H1 (cell line): ENCODE data around the gene FIP1L1. TPM values are rescaled to one million over a fixed set of nuclear protein-coding genes. Genes with fewer than 3 reads are reported as not detected.

Source experiments
- CTCF ChIA-PET: fragments of 300-600 bp; sonication (Branson Sonifier 250); formaldehyde crosslinking; loops from one replicate; lab custom pipeline; 2021; ENCODE audit not compliant: partially characterized antibody; lab: Charles Lee
- POLR2A ChIA-PET: fragments of 300-600 bp; sonication (Branson Sonifier 250); formaldehyde crosslinking; loops from one replicate; lab custom pipeline; 2021; ENCODE audit warnings: inconsistent platforms; ENCODE audit not compliant: partially characterized antibody; lab: Charles Lee
- DNase-seq, 2 experiments: peaks; one replicate each; pipeline versions ENCODE4 v3.0.0 to v3.0.0-alpha.2; 2010 to 2022; ENCODE audit warnings: low spot score in 2 of 2, low read depth in 1 of 2, mixed read lengths in 1 of 2
- FAIRE-seq: peaks from 2 replicates; lab custom pipeline; 2011; peaks lifted over from hg19 to GRCh38; lab: Jason Lieb, UNC
- H2AFZ ChIP-seq: 2 replicates; pipeline ENCODE4 v1.8.1; 2012; ENCODE audit warnings: low read length, inconsistent platforms
- H2AK5ac ChIP-seq: 2 replicates; pipeline ENCODE4 v1.6.1; 2013; ENCODE audit warnings: low read depth, low read length
- H2BK120ac ChIP-seq: replicated peaks from 2 replicates; pipeline ENCODE3; 2013; ENCODE audit warnings: low read depth, low read length, inconsistent platforms
- H2BK12ac ChIP-seq: 2 replicates; pipeline ENCODE4 v1.6.1; 2013; ENCODE audit warnings: low read depth, low read length
- H2BK15ac ChIP-seq: 2 replicates; pipeline ENCODE4 v1.6.1; 2013; ENCODE audit warnings: low read length
- H2BK20ac ChIP-seq: 2 replicates; pipeline ENCODE4 v1.6.1; 2013; ENCODE audit warnings: low read length
- H2BK5ac ChIP-seq: 2 replicates; pipeline ENCODE4 v1.6.1; 2013; ENCODE audit warnings: low read depth, low read length
- H3K14ac ChIP-seq: 2 replicates; pipeline ENCODE4 v1.6.1; 2013; ENCODE audit warnings: inconsistent platforms; ENCODE audit not compliant: insufficient read length
- H3K18ac ChIP-seq: 2 replicates; pipeline ENCODE4 v1.6.1; 2013; ENCODE audit warnings: low read length; ENCODE audit errors: extremely low read depth
- H3K23ac ChIP-seq: 2 replicates; pipeline ENCODE4 v1.6.1; 2013; ENCODE audit warnings: inconsistent platforms; ENCODE audit not compliant: insufficient read length
- H3K23me2 ChIP-seq: 2 replicates; pipeline ENCODE4 v1.6.1; 2013; ENCODE audit warnings: low read depth, low read length
- H3K27ac ChIP-seq: 2 replicates; pipeline ENCODE4 v1.6.1; 2011; ENCODE audit warnings: low read depth, low read length, inconsistent platforms
- H3K27me3 ChIP-seq, 4 experiments: replicated peaks in 1 of 4; 1 replicate in 1 of 4; 2 replicates in 3 of 4; pipeline versions ENCODE4 v1.6.1 to v1.8.1; 2011 to 2013; ENCODE audit warnings: low read length in 3 of 4, mild to moderate bottlenecking in 3 of 4, inconsistent platforms in 2 of 4, mixed read lengths in 2 of 4, moderate library complexity in 1 of 4; ENCODE audit not compliant: control insufficient read depth in 3 of 4, insufficient read depth in 3 of 4; ENCODE audit errors: extremely low read depth in 1 of 4
- H3K36me3 ChIP-seq, 4 experiments: 2 replicates each; pipeline versions ENCODE4 v1.6.1 to v1.8.1; 2011 to 2013; ENCODE audit warnings: mild to moderate bottlenecking in 4 of 4, low read length in 3 of 4, moderate library complexity in 2 of 4, control low read depth in 1 of 4, inconsistent platforms in 1 of 4; ENCODE audit not compliant: insufficient read depth in 4 of 4, control insufficient read depth in 2 of 4
- H3K4ac ChIP-seq: replicated peaks from 2 replicates; pipeline ENCODE3; 2013; ENCODE audit warnings: low read length, low read depth, mixed read lengths, inconsistent platforms; ENCODE audit not compliant: insufficient read length
- H3K4me1 ChIP-seq, 4 experiments: replicated peaks in 1 of 4; 1 replicate in 1 of 4; 2 replicates in 3 of 4; pipeline versions ENCODE4 v1.6.1 to v1.8.1; 2011 to 2013; ENCODE audit warnings: low read length in 3 of 4, inconsistent platforms in 2 of 4, mixed read lengths in 1 of 4; ENCODE audit not compliant: insufficient read depth in 4 of 4, control insufficient read depth in 3 of 4
- H3K4me2 ChIP-seq, 2 experiments: 2 replicates each; pipeline versions ENCODE4 v1.6.1 to v1.8.1; 2011 to 2013; ENCODE audit warnings: low read depth in 2 of 2, low read length in 2 of 2, control low read depth in 1 of 2, inconsistent platforms in 1 of 2, mild to moderate bottlenecking in 1 of 2; ENCODE audit not compliant: insufficient read depth in 1 of 2
- H3K4me3 ChIP-seq, 4 experiments: fragments of 200-600, 300-600 bp in 1 of 4; sonication (generic), shearing (Covaris generic), sonication (Bioruptor Twin) in 1 of 4; 2 replicates each; pipeline versions ENCODE4 v1.5.1 to v1.8.1; 2011 to 2016; ENCODE audit warnings: low read length in 4 of 4, low read depth in 3 of 4, control low read depth in 2 of 4, inconsistent platforms in 2 of 4, mild to moderate bottlenecking in 2 of 4, mixed read lengths in 1 of 4, moderate library complexity in 1 of 4; ENCODE audit not compliant: insufficient read depth in 2 of 4; ENCODE audit errors: extremely low read depth in 1 of 4
- H3K56ac ChIP-seq: replicated peaks from 2 replicates; pipeline ENCODE3; 2013; ENCODE audit warnings: low read depth, mild to moderate bottlenecking, mixed read lengths, low read length, inconsistent platforms; ENCODE audit not compliant: insufficient read length
- H3K79me1 ChIP-seq: 2 replicates; pipeline ENCODE4 v1.6.1; 2013; ENCODE audit warnings: low read depth, low read length, control low read depth
- H3K79me2 ChIP-seq, 2 experiments: 2 replicates each; pipeline versions ENCODE4 v1.6.1 to v1.8.1; 2012 to 2013; ENCODE audit warnings: low read length in 2 of 2, mild to moderate bottlenecking in 2 of 2, inconsistent platforms in 1 of 2; ENCODE audit not compliant: insufficient read depth in 2 of 2, control insufficient read depth in 1 of 2
- H3K9ac ChIP-seq, 4 experiments: replicated peaks in 1 of 4; 1 replicate in 1 of 4; 2 replicates in 3 of 4; pipeline versions ENCODE4 v1.6.1 to v1.8.1; 2011 to 2013; ENCODE audit warnings: low read depth in 3 of 4, low read length in 3 of 4, control low read depth in 2 of 4, mild to moderate bottlenecking in 2 of 4, moderate library complexity in 2 of 4, inconsistent platforms in 1 of 4; ENCODE audit errors: extremely low read depth in 1 of 4
- H3K9me3 ChIP-seq, 2 experiments: 2 replicates each; pipeline versions ENCODE4 v1.6.1 to v1.8.1; 2012 to 2013; ENCODE audit warnings: mild to moderate bottlenecking in 2 of 2, moderate library complexity in 2 of 2, control low read depth in 1 of 2, inconsistent platforms in 1 of 2, low read depth in 1 of 2, low read length in 1 of 2, mixed read lengths in 1 of 2; ENCODE audit not compliant: insufficient read depth in 2 of 2
- H4K20me1 ChIP-seq, 2 experiments: replicated peaks in 1 of 2; 2 replicates each; pipeline versions ENCODE3 to v1.8.1; 2011 to 2013; ENCODE audit warnings: inconsistent platforms in 2 of 2, low read length in 2 of 2, mild to moderate bottlenecking in 1 of 2; ENCODE audit not compliant: insufficient read depth in 2 of 2, control insufficient read depth in 1 of 2
- H4K5ac ChIP-seq: 2 replicates; pipeline ENCODE4 v1.6.1; 2013; ENCODE audit warnings: low read length, low read depth, mixed read lengths, inconsistent platforms; ENCODE audit not compliant: insufficient read length
- H4K8ac ChIP-seq: 2 replicates; pipeline ENCODE4 v1.8.0; 2013; ENCODE audit warnings: mild to moderate bottlenecking, moderate library complexity, low read length, inconsistent platforms; ENCODE audit not compliant: insufficient read depth; ENCODE audit errors: extremely low read depth
- H4K91ac ChIP-seq: replicated peaks from 2 replicates; pipeline ENCODE3; 2013; ENCODE audit warnings: low read length, mixed read lengths, inconsistent platforms; ENCODE audit not compliant: insufficient read length
- ATF3 ChIP-seq: IDR thresholded peaks from 2 replicates; pipeline ENCODE4 v1.6.1; 2011; ENCODE audit warnings: low read depth, mild to moderate bottlenecking, low read length; ENCODE audit not compliant: insufficient read depth
- CTCF ChIP-seq, 3 experiments: IDR thresholded peaks; 1 replicate in 2 of 3; 2 replicates in 1 of 3; pipeline versions ENCODE4 v1.5.1 to v1.6.1; 2011; ENCODE audit warnings: low read length in 3 of 3, mild to moderate bottlenecking in 3 of 3, inconsistent platforms in 2 of 3, low read depth in 1 of 3, moderate library complexity in 1 of 3; ENCODE audit not compliant: insufficient read depth in 1 of 3; ENCODE audit errors: control extremely low read depth in 1 of 3
- HDAC2 ChIP-seq, 2 experiments: fragments of 300-600 bp in 1 of 2; sonication (generic) in 1 of 2; IDR thresholded peaks; 2 replicates each; pipeline ENCODE4 v1.6.1; 2011 to 2012; ENCODE audit warnings: low read depth in 2 of 2, low read length in 2 of 2, mild to moderate bottlenecking in 2 of 2, moderate library complexity in 2 of 2, borderline replicate concordance in 1 of 2, inconsistent platforms in 1 of 2
- KDM4A ChIP-seq: IDR thresholded peaks from one replicate; pipeline ENCODE4 v1.7.1; 2012; ENCODE audit warnings: low read depth, mild to moderate bottlenecking, moderate library complexity, low read length, inconsistent platforms; ENCODE audit not compliant: severe bottlenecking
- NANOG ChIP-seq: IDR thresholded peaks from 2 replicates; pipeline ENCODE4 v1.6.1; 2011; ENCODE audit warnings: low read length, low read depth, mild to moderate bottlenecking, inconsistent platforms; ENCODE audit not compliant: insufficient read depth, poor library complexity, severe bottlenecking
- PHF8 ChIP-seq: fragments of 200-600 bp; sonication (generic); conservative IDR thresholded peaks from 2 replicates; pipeline ENCODE4 v1.7.1; 2012; ENCODE audit warnings: low read depth, mild to moderate bottlenecking, inconsistent platforms, low read length, moderate library complexity
- POLR2A ChIP-seq, 2 experiments: IDR thresholded peaks; 1 replicate in 1 of 2; 2 replicates in 1 of 2; pipeline ENCODE4 v1.6.1; 2011; ENCODE audit warnings: low read depth in 2 of 2, low read length in 2 of 2, mild to moderate bottlenecking in 2 of 2; ENCODE audit errors: control extremely low read depth in 1 of 2
- RBBP5 ChIP-seq: IDR thresholded peaks from 2 replicates; pipeline ENCODE4 v1.7.1; 2012; ENCODE audit warnings: low read depth, mild to moderate bottlenecking, inconsistent platforms, low read length, moderate library complexity, borderline replicate concordance
- TAF7 ChIP-seq: optimal IDR thresholded peaks from 2 replicates; pipeline ENCODE3; 2011; ENCODE audit warnings: low read depth, mild to moderate bottlenecking, inconsistent platforms, low read length, moderate library complexity, borderline replicate concordance
- WGBS, 2 experiments: shearing (Covaris generic) in 1 of 2; methylation state at CpG; one replicate each; pipeline versions ENCODE4 v1.1.6 to v1.1.7; 2013 to 2015; ENCODE audit warnings: low lambda C conversion rate in 2 of 2, mixed read lengths in 2 of 2, inconsistent platforms in 1 of 2, low coverage in 1 of 2, missing lambda C conversion rate in 1 of 2; ENCODE audit not compliant: insufficient replicate concordance in 2 of 2, insufficient coverage in 1 of 2, insufficient read length in 1 of 2; ENCODE audit errors: extremely low coverage in 1 of 2, missing lambda C conversion rate in 1 of 2; 5-methylcytosine and 5-hydroxymethylcytosine counted together
- polyA plus RNA-seq, 7 experiments: library from polyadenylated mRNA; depleted of rRNA in 3 of 7; stranded (reverse) in 5 of 7; unstranded in 2 of 7; fragments of >200 nt in 5 of 7; fragments of 200-250 nt in 2 of 7; gene quantifications; 1 replicate in 5 of 7; 2 replicates in 1 of 7; 4 replicates in 1 of 7; pipeline versions ENCODE4 v1.2.1 to v1.2.3, GENCODE V29; 2011 to 2013; ENCODE audit warnings: missing spikeins in 2 of 7, mixed read lengths in 2 of 7
- total RNA-seq: library from RNA; stranded (reverse); fragmentation: NEBNext Ultra II Directional; extraction: Animal tissue kit (Norgen Biotek cat#: 25700); gene quantifications from 2 replicates; pipeline ENCODE4 v1.2.1, GENCODE V29; 2021

The FIP1L1 gene
- total and polyA plus RNA-seq, 2 of the 8 experiments (the other 6 are each of a cell fraction or from before 2014, with no cell fraction given): 19.5 to 53.7 TPM

GRCh38 chr4:53376900-53377299 lies 541 bp upstream of the FIP1L1 start:
- ChIA-PET CTCF (interaction anchor here (0.6 kb wide), 1 partner anchor 314 kb away, joined by 3 read pairs; no protein-coding TSS in a partner anchor), POLR2A (interaction anchor here (0.6 to 1.9 kb wide), 3 partner anchors 10 to 54 kb away, joined by 3 to 5 read pairs (median 3); no protein-coding TSS in a partner anchor)
- Histone ChIP-seq H3K4ac (no peak overlapping the region), H3K18ac (no peak overlapping the region), H3K79me1 (0 out of 2 replicates have a peak, but pooled peaks cover 2% of the 10 kb centered on the region), H3K4me2 (peak overlapping the region; percentile 65 to 80; a peak in 3 of 4 replicates), H2AFZ (peak overlapping the region; percentile 2; the same call in 1 of the 2 replicates), H2BK12ac (no peak overlapping the region), H2BK20ac (no peak overlapping the region), H3K79me2 (peaks cover 18 to 43% of the 10 kb centered on the region in 2 experiments), H3K56ac (no peak overlapping the region), H2BK120ac (no peak overlapping the region), H3K4me1 (no peaks in the 10 kb centered on the region; a peak in 2 of 7 replicates), H3K36me3 (peaks cover 0 to 9% (median 0%) of the 10 kb centered on the region in 4 experiments; a peak in 1 of 8 replicates), H3K27me3 (no peaks in the 10 kb centered on the region), H2BK5ac (no peak overlapping the region), H2AK5ac (no peak overlapping the region), H3K27ac (no peak overlapping the region), H4K91ac (no peak overlapping the region), H3K23me2 (peaks cover 2% of the 10 kb centered on the region; the same call in 1 of the 2 replicates), H3K9ac (no peak overlapping the region), H4K20me1 (peaks cover 0 to 6% of the 10 kb centered on the region in 2 experiments), H3K14ac (no peak overlapping the region), H4K8ac (no peak overlapping the region), H3K23ac (no peak overlapping the region), H3K9me3 (no peaks in the 10 kb centered on the region), H2BK15ac (no peak overlapping the region), H3K4me3 (peak overlapping the region; percentile 93 to 99 (median 95); a peak in 7 of 8 replicates), H4K5ac (no peak overlapping the region)
- DNase-seq: no peak
- WGBS, 2 experiments: 72% methylated on average over 5 of the region's 5 CpGs; no CpG with 5 or more reads in 1 of the 2 experiments
- FAIRE-seq: no peak
- no peak for TF ChIP-seq TAF7
- no peak for TF ChIP-seq PHF8
- no peak for TF ChIP-seq CTCF (IDR thresholded peaks at IDR 0.05; ENCODE audit: control extremely low read depth in 1 of 3, insufficient read depth in 1 of 3, low read depth in 1 of 3, low read length in 3 of 3)
- TF ChIP-seq NANOG: no peak
- TF ChIP-seq ATF3: no peak
- no peak for TF ChIP-seq HDAC2 (IDR thresholded peaks at IDR 0.05; ENCODE audit: borderline replicate concordance in 1 of 2, low read depth in 2 of 2, low read length in 2 of 2)
- TF ChIP-seq POLR2A (IDR thresholded peaks at IDR 0.05; ENCODE audit: control extremely low read depth in 1 of 2, low read depth in 2 of 2, low read length in 2 of 2): no peak
- TF ChIP-seq KDM4A: no peak
- no peak for TF ChIP-seq RBBP5
